GM23338 (cell line): ENCODE data around the gene CCBE1. TPM values are rescaled to one million over a fixed set of nuclear protein-coding genes. Genes with fewer than 3 reads are reported as not detected.

Experiments
- ATAC-seq: fragments of 200-7000 bp; cut with Tn5 transposase; 3 replicates; pipeline ENCODE4 v1.9.1; 2020
- DNase-seq: peaks from one replicate; pipeline ENCODE4 v3.0.0-alpha.2; 2015; ENCODE audit warnings: low spot score
- H2AFZ ChIP-seq: fragments of 200-600 bp; sonication (generic); 2 replicates; pipeline ENCODE4 v1.8.0; 2016; ENCODE audit warnings: antibody characterized with exemption, mild to moderate bottlenecking, moderate library complexity
- H3F3A ChIP-seq: fragments of 200-600 bp; sonication (generic); replicated peaks from 2 replicates; pipeline ENCODE4 v1.8.0; 2017; ENCODE audit warnings: antibody characterized with exemption, mixed run types, low read depth
- H3K27ac ChIP-seq: fragments of 200-600 bp; sonication (generic); 2 replicates; pipeline ENCODE4 v1.6.1; 2016; ENCODE audit warnings: low read depth
- H3K27me3 ChIP-seq: fragments of 200-600 bp; sonication (generic); 2 replicates; pipeline ENCODE4 v1.8.0; 2016; ENCODE audit warnings: mild to moderate bottlenecking, mixed run types, moderate library complexity; ENCODE audit not compliant: insufficient read depth
- H3K36me3 ChIP-seq: fragments of 200-600 bp; sonication (generic); 2 replicates; pipeline ENCODE4 v1.8.0; 2016; ENCODE audit warnings: mild to moderate bottlenecking; ENCODE audit not compliant: insufficient read depth
- H3K4me1 ChIP-seq: fragments of 200-600 bp; sonication (generic); 2 replicates; pipeline ENCODE4 v1.8.0; 2016; ENCODE audit warnings: mild to moderate bottlenecking, moderate library complexity; ENCODE audit not compliant: insufficient read depth
- H3K4me2 ChIP-seq: fragments of 200-600 bp; sonication (generic); 2 replicates; pipeline ENCODE4 v1.7.1; 2017; ENCODE audit warnings: mixed run types
- H3K4me3 ChIP-seq: fragments of 200-600 bp; sonication (generic); 2 replicates; pipeline ENCODE4 v1.6.1; 2016; ENCODE audit warnings: mixed run types
- H3K79me2 ChIP-seq: fragments of 200-600 bp; sonication (generic); replicated peaks from 2 replicates; pipeline ENCODE4 v1.8.0; 2017; ENCODE audit warnings: mild to moderate bottlenecking; ENCODE audit not compliant: insufficient read depth
- H3K9me2 ChIP-seq: fragments of 200-600 bp; sonication (generic); 2 replicates; pipeline ENCODE4 v1.8.0; 2017; ENCODE audit not compliant: insufficient read depth
- H4K20me1 ChIP-seq: fragments of 200-600 bp; sonication (generic); replicated peaks from 2 replicates; pipeline ENCODE4 v1.8.0; 2017; ENCODE audit warnings: mild to moderate bottlenecking; ENCODE audit not compliant: insufficient read depth
- H3K27ac Mint-ChIP-seq: 2 replicates; pipeline ENCODE4 v1.8.0; 2020; ENCODE audit warnings: inconsistent platforms, mild to moderate bottlenecking, moderate library complexity, mixed read lengths
- H3K27me3 Mint-ChIP-seq: 3 replicates; pipeline ENCODE4 v1.8.0; 2022; ENCODE audit warnings: low read depth, mild to moderate bottlenecking, moderate library complexity, mixed read lengths, inconsistent platforms; ENCODE audit not compliant: insufficient read depth, poor library complexity
- H3K36me3 Mint-ChIP-seq: 3 replicates; pipeline ENCODE4 v1.8.0; 2021; ENCODE audit warnings: low read depth, mild to moderate bottlenecking, inconsistent platforms, moderate library complexity, mixed read lengths
- H3K4me1 Mint-ChIP-seq: 3 replicates; pipeline ENCODE4 v1.8.0; 2020; ENCODE audit warnings: mild to moderate bottlenecking, inconsistent platforms, mixed read lengths
- H3K4me3 Mint-ChIP-seq: 3 replicates; pipeline ENCODE4 v1.8.0; 2021; ENCODE audit warnings: moderate library complexity, mild to moderate bottlenecking, inconsistent platforms, mixed read lengths
- H3K9me3 Mint-ChIP-seq: 3 replicates; pipeline ENCODE4 v1.8.0; 2020; ENCODE audit warnings: moderate library complexity, mild to moderate bottlenecking, inconsistent platforms, mixed read lengths
- CREB1 ChIP-seq: fragments of 250-450 bp; sonication (Bioruptor Pico); IDR thresholded peaks from 2 replicates; pipeline ENCODE4 v1.5.0; 2020; ENCODE audit warnings: low read depth, mild to moderate bottlenecking, moderate library complexity
- CTCF ChIP-seq, 2 experiments: fragments of 200-600 bp in 1 of 2; sonication (generic) in 1 of 2; conservative IDR thresholded peaks; 2 replicates each; pipeline versions ENCODE4 v1.5.1 to v1.6.1; 2016 to 2017; ENCODE audit warnings: antibody characterized with exemption in 2 of 2, low read depth in 2 of 2, mild to moderate bottlenecking in 2 of 2, moderate library complexity in 1 of 2
- ETS1 ChIP-seq: IDR thresholded peaks from 2 replicates; pipeline ENCODE4 v1.6.1; 2016; ENCODE audit warnings: antibody characterized with exemption
- EZH2 ChIP-seq: fragments of 200-600 bp; sonication (generic); IDR thresholded peaks from one replicate; pipeline ENCODE4 v1.8.0; 2017; ENCODE audit warnings: antibody characterized with exemption, mild to moderate bottlenecking, low read depth; ENCODE audit not compliant: unreplicated experiment
- EZH2phosphoT487 ChIP-seq: fragments of 200-600 bp; sonication (generic); IDR thresholded peaks from one replicate; pipeline ENCODE4 v1.8.1; 2018; ENCODE audit warnings: antibody characterized with exemption; ENCODE audit not compliant: unreplicated experiment
- JUNB ChIP-seq: IDR thresholded peaks from one replicate; pipeline ENCODE4 v1.6.1; 2016; ENCODE audit warnings: antibody characterized with exemption; ENCODE audit not compliant: unreplicated experiment
- NANOG ChIP-seq: IDR thresholded peaks from 2 replicates; pipeline ENCODE4 v1.6.1; 2016; ENCODE audit warnings: antibody characterized with exemption, borderline replicate concordance
- POLR2AphosphoS5 ChIP-seq: IDR thresholded peaks from 2 replicates; pipeline ENCODE4 v1.6.1; 2016; ENCODE audit warnings: antibody characterized with exemption, low read depth
- REST ChIP-seq: IDR thresholded peaks from one replicate; pipeline ENCODE4 v1.6.1; 2018; ENCODE audit warnings: antibody characterized with exemption; ENCODE audit not compliant: unreplicated experiment
- STAT1 ChIP-seq: IDR thresholded peaks from one replicate; pipeline ENCODE4 v1.6.1; 2016; ENCODE audit warnings: antibody characterized with exemption; ENCODE audit not compliant: unreplicated experiment
- ZNF114 ChIP-seq: fragments of 250-450 bp; sonication (Bioruptor Pico); IDR thresholded peaks from 2 replicates; pipeline ENCODE4 v1.5.0; 2020; ENCODE audit warnings: mild to moderate bottlenecking, moderate library complexity
- ZNF331 ChIP-seq: fragments of 250-450 bp; sonication (Bioruptor Pico); IDR thresholded peaks from 2 replicates; pipeline ENCODE4 v1.5.0; 2020; ENCODE audit warnings: low read depth, mild to moderate bottlenecking, moderate library complexity
- polyA plus RNA-seq: library from polyadenylated mRNA; unstranded; fragments of >200 nt; fragmentation: Nextera tagmentation; extraction: Ambion mirVana; gene quantifications from 2 replicates; pipeline ENCODE4 v1.2.1, GENCODE V29; 2016
- total RNA-seq: library from RNA; depleted of rRNA; stranded (reverse); fragments of >200 nt; shearing (Covaris generic); gene quantifications from 2 replicates; pipeline ENCODE4 v1.2.3, GENCODE V29; 2014

Gene CCBE1
- total and polyA plus RNA-seq, 2 experiments from 2014 or later, result 2.1 to 2.6 TPM

GRCh38 chr18:59609654-59610053 lies 87.6 kb downstream of the CCBE1 start (continued):
- no peak for TF ChIP-seq REST
- no peak for TF ChIP-seq CREB1 (CRISPR knock-in tag)
- TF ChIP-seq NANOG, result no peak
- no peak for TF ChIP-seq CTCF (conservative IDR thresholded peaks at IDR 0.05; ENCODE audit: low read depth in 2 of 2)
- TF ChIP-seq ETS1, result no peak
- TF ChIP-seq ZNF331, result no peak

GRCh38 chr18:59607471-59607870 lies 89.8 kb downstream of the CCBE1 start:
- TF ChIP-seq REST (no peak), ETS1 (no peak), POLR2AphosphoS5 (no peak), STAT1 (no peak), ZNF114 (CRISPR knock-in tag) (no peak), EZH2 (no peak), JUNB (no peak), CREB1 (CRISPR knock-in tag) (no peak), EZH2phosphoT487 (no peak), ZNF331 (no peak)
- DNase-seq (no peak), ATAC-seq (no peak)
- Histone ChIP-seq H3F3A (no peaks in the 10 kb centered on the region), H3K36me3 (no peaks in the 10 kb centered on the region), H3K4me1 (no peaks in the 10 kb centered on the region), H3K4me3 (no peak overlapping the region), H3K27ac (no peak overlapping the region), H3K4me2 (no peak overlapping the region), H3K9me2 (peaks cover 10% of the 10 kb centered on the region; the same call in 1 of the 2 replicates), H3K79me2 (no peaks in the 10 kb centered on the region), H2AFZ (no peak overlapping the region), H3K27me3 (no peaks in the 10 kb centered on the region), H4K20me1 (no peaks in the 10 kb centered on the region)
- Mint-ChIP-seq H3K9me3 (no peaks in the 10 kb centered on the region), H3K4me1 (peaks cover 5% of the 10 kb centered on the region; the same call in 2 of the 3 replicates), H3K36me3 (no peaks in the 10 kb centered on the region), H3K27me3 (peaks cover 9% of the 10 kb centered on the region), H3K4me3 (no peak overlapping the region), H3K27ac (no peak overlapping the region)
